IMR-90 (cell line): ENCODE data around the gene SH3RF1. TPM values are rescaled to one million over a fixed set of nuclear protein-coding genes. Genes with fewer than 3 reads are reported as not detected.

Source experiments
- ATAC-seq: fragments of 200-7000 bp; cut with Tn5 transposase; 2 replicates; pipeline ENCODE4 v1.9.1; 2020; ENCODE audit warnings: low read depth, mild to moderate bottlenecking, moderate library complexity
- BruUV-seq: library from RNA; stranded (reverse); fragments of 400-500 nt; replicated peaks from 2 replicates; lab custom pipeline; 2021; lab: Mats Ljungman, UMichigan
- CTCF ChIA-PET: fragments of 300-600 bp; formaldehyde crosslinking; extraction: SDS; loops from one replicate; lab custom pipeline; 2021; ENCODE audit warnings: antibody characterized with exemption; lab: Yijun Ruan, JAX
- POLR2A ChIA-PET: fragments of 300-600 bp; sonication (Branson Sonifier 250); formaldehyde crosslinking; loops from one replicate; lab custom pipeline; 2022; ENCODE audit warnings: antibody characterized with exemption; ENCODE audit not compliant: unreplicated experiment; lab: Charles Lee
- DNase-seq: peaks from one replicate; pipeline ENCODE4 v3.0.0; 2013
- H2AFZ ChIP-seq: replicated peaks from 2 replicates; pipeline ENCODE3; 2013; ENCODE audit warnings: low read length, mild to moderate bottlenecking; ENCODE audit not compliant: poor library complexity
- H2AK5ac ChIP-seq: 2 replicates; pipeline ENCODE4 v1.6.1; 2013; ENCODE audit warnings: low read depth, low read length, inconsistent platforms
- H2AK9ac ChIP-seq: replicated peaks from 2 replicates; pipeline ENCODE3; 2013; ENCODE audit warnings: mild to moderate bottlenecking, low read depth, low read length, moderate library complexity; ENCODE audit not compliant: poor library complexity
- H2BK120ac ChIP-seq: 2 replicates; pipeline ENCODE4 v1.6.1; 2013; ENCODE audit warnings: low read depth, low read length, inconsistent platforms
- H2BK15ac ChIP-seq: 3 replicates; pipeline ENCODE4 v1.6.1; 2013; ENCODE audit warnings: low read depth, low read length, inconsistent platforms
- H2BK20ac ChIP-seq: 2 replicates; pipeline ENCODE4 v1.6.1; 2013; ENCODE audit warnings: low read depth, mild to moderate bottlenecking, inconsistent platforms, low read length, moderate library complexity
- H2BK5ac ChIP-seq: 2 replicates; pipeline ENCODE4 v1.6.1; 2013; ENCODE audit warnings: mild to moderate bottlenecking, low read depth, low read length, inconsistent platforms; ENCODE audit not compliant: poor library complexity, severe bottlenecking
- H3K14ac ChIP-seq: replicated peaks from 2 replicates; pipeline ENCODE4 v1.6.1; 2013; ENCODE audit warnings: low read depth, low read length, inconsistent platforms
- H3K18ac ChIP-seq: 2 replicates; pipeline ENCODE4 v1.6.1; 2013; ENCODE audit warnings: low read depth, low read length, control low read depth
- H3K23ac ChIP-seq: 2 replicates; pipeline ENCODE4 v1.6.1; 2013; ENCODE audit warnings: low read depth, low read length, inconsistent platforms
- H3K27ac ChIP-seq: 2 replicates; pipeline ENCODE4 v1.5.1; 2013; ENCODE audit warnings: mild to moderate bottlenecking, control low read depth, low read length; ENCODE audit not compliant: insufficient read depth
- H3K27me3 ChIP-seq: 2 replicates; pipeline ENCODE4 v1.6.1; 2013; ENCODE audit warnings: low read length; ENCODE audit not compliant: control insufficient read depth, insufficient read depth
- H3K36me3 ChIP-seq: 2 replicates; pipeline ENCODE4 v1.6.1; 2013; ENCODE audit warnings: low read length, mixed read lengths; ENCODE audit not compliant: control insufficient read depth, insufficient read depth
- H3K4ac ChIP-seq: 2 replicates; pipeline ENCODE4 v1.6.1; 2013; ENCODE audit warnings: low read depth, low read length, inconsistent platforms
- H3K4me1 ChIP-seq: 2 replicates; pipeline ENCODE4 v1.6.1; 2013; ENCODE audit warnings: low read length, mixed read lengths; ENCODE audit not compliant: control insufficient read depth, insufficient read depth
- H3K4me2 ChIP-seq: 2 replicates; pipeline ENCODE4 v1.6.1; 2013; ENCODE audit warnings: low read depth, mild to moderate bottlenecking, control low read depth, low read length, moderate library complexity
- H3K4me3 ChIP-seq: 2 replicates; pipeline ENCODE4 v1.5.1; 2013; ENCODE audit warnings: low read depth, mild to moderate bottlenecking, control low read depth, low read length, moderate library complexity; ENCODE audit not compliant: insufficient read depth
- H3K56ac ChIP-seq: 2 replicates; pipeline ENCODE4 v1.6.1; 2013; ENCODE audit warnings: low read length, inconsistent platforms; ENCODE audit not compliant: insufficient read depth; ENCODE audit errors: extremely low read depth
- H3K79me1 ChIP-seq, 2 experiments: 2 replicates each; pipeline ENCODE4 v1.6.1; 2013; ENCODE audit warnings: low read length in 2 of 2, inconsistent platforms in 1 of 2, low read depth in 1 of 2
- H3K9ac ChIP-seq: 2 replicates; pipeline ENCODE4 v1.6.1; 2013; ENCODE audit warnings: low read depth, low read length, control low read depth
- H3K9me1 ChIP-seq: 2 replicates; pipeline ENCODE4 v1.6.1; 2013; ENCODE audit warnings: low read length, inconsistent platforms; ENCODE audit not compliant: insufficient read depth
- H3K9me3 ChIP-seq: 2 replicates; pipeline ENCODE4 v1.6.1; 2013; ENCODE audit warnings: low read length; ENCODE audit not compliant: control insufficient read depth, insufficient read depth
- H4K20me1 ChIP-seq: 2 replicates; pipeline ENCODE4 v1.6.1; 2013; ENCODE audit warnings: low read length, inconsistent platforms; ENCODE audit not compliant: insufficient read depth
- H4K5ac ChIP-seq: 2 replicates; pipeline ENCODE4 v1.6.1; 2013; ENCODE audit warnings: mild to moderate bottlenecking, low read depth, low read length, control low read depth
- H4K8ac ChIP-seq, 2 experiments: 2 replicates each; pipeline ENCODE4 v1.6.1; 2013; ENCODE audit warnings: low read depth in 2 of 2, low read length in 2 of 2, control low read depth in 1 of 2, inconsistent platforms in 1 of 2
- H4K91ac ChIP-seq: 2 replicates; pipeline ENCODE4 v1.6.1; 2013; ENCODE audit warnings: low read depth, low read length, inconsistent platforms; ENCODE audit not compliant: insufficient read depth
- CEBPB ChIP-seq: IDR thresholded peaks from 2 replicates; pipeline ENCODE4 v1.6.1; 2012; ENCODE audit warnings: low read depth, low read length, improper control_type of control experiment
- MAFK ChIP-seq: IDR thresholded peaks from 2 replicates; pipeline ENCODE4 v1.6.1; 2012; ENCODE audit warnings: low read depth, low read length, improper control_type of control experiment
- MAZ ChIP-seq: IDR thresholded peaks from 2 replicates; pipeline ENCODE4 v1.6.1; 2012; ENCODE audit warnings: low read depth, mild to moderate bottlenecking, low read length, improper control_type of control experiment, moderate library complexity, borderline replicate concordance
- WGBS, 2 experiments: methylation state at CpG; one replicate each; pipeline versions ENCODE4 v1.1.5 to v1.1.7; 2013; ENCODE audit warnings: missing lambda C conversion rate in 2 of 2; ENCODE audit not compliant: insufficient read length in 1 of 2; ENCODE audit errors: extremely low coverage in 2 of 2; 5-methylcytosine and 5-hydroxymethylcytosine counted together
- dilution Hi-C: fragments of 300-500 bp; cut with HindIII; formaldehyde crosslinking; loops from one replicate; pipeline ENCODE4 v1.14.3; 2018; ENCODE audit warnings: low sequenced_read_pairs; ENCODE audit not compliant: unreplicated experiment
- in situ Hi-C: fragments of 300-500 bp; cut with MboI; formaldehyde crosslinking; loops from 3 replicates; pipeline ENCODE4 v1.14.3; 2019; ENCODE audit warnings: low sequenced_read_pairs, inconsistent platforms, mixed read lengths
- intact Hi-C: fragments of 100-400 bp; cut with micrococcal nuclease; formaldehyde crosslinking; loops from 2 replicates; pipeline ENCODE4 v1.10.0; 2022
- polyA plus RNA-seq, 3 experiments: library from polyadenylated mRNA; depleted of rRNA; stranded (reverse); fragments of >200 nt; gene quantifications; 2 replicates each; pipeline ENCODE4 v1.2.3, GENCODE V29; 2012; ENCODE audit warnings: low replicate concordance in 1 of 3
- total RNA-seq: library from RNA; depleted of rRNA; stranded (reverse); fragments of >200 nt; gene quantifications from 2 replicates; pipeline ENCODE4 v1.2.3, GENCODE V29; 2012

Gene SH3RF1
- total and polyA plus RNA-seq, 2 of the 4 experiments (the other 2 are of a cell fraction): 22.0 to 29.8 TPM

DNA sequence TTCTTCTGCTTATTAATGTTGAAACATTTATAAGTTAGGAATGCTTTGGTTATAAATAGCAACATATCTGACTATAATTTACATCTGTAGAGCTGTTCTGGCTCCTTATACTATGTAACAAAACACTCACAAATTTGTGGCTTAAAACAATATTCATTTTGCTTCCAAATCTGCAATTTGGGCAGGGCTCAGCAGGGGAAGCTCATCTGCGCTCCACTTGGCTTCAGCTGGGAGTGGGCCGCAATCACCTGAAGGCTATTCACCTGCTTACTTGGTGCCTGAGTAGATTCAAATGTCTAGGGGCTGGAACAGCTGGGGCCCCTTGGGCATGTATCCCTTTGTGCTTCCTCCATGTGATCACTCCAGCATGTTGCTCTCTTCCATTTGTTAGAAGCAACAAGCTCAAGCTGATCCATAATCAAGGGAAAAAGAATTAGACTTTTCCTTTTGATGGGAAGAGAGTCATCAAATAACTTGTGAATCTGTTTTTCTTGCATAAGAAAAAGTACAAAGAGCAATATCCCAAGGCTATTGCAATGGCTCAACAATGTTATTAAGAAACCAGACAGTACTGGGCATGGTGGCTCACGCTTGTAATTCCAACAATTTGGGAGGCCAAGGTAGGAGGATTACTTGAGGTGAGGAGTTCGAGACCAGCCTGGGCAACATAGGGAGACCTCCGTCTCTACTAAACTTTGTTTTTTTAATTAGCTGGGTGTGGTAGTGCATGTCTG lies 225.9 kb downstream of the SH3RF1 start:
- dilution Hi-C loops (no loop called here), in situ Hi-C loops (no loop called here), intact Hi-C loops (no loop called here)
- Histone ChIP-seq H2AFZ (no peak overlapping the region), H4K91ac (no peak overlapping the region), H3K79me1 (no peaks in the 10 kb centered on the region), H3K9me1 (no peaks in the 10 kb centered on the region), H2AK5ac (no peak overlapping the region), H2BK5ac (no peak overlapping the region), H3K4me1 (no peaks in the 10 kb centered on the region), H3K36me3 (no peaks in the 10 kb centered on the region), H2BK20ac (no peak overlapping the region), H3K4me2 (no peak overlapping the region), H3K9ac (no peak overlapping the region), H3K4me3 (no peak overlapping the region), H4K20me1 (no peaks in the 10 kb centered on the region), H4K8ac (no peak overlapping the region), H4K5ac (no peak overlapping the region), H3K18ac (no peak overlapping the region), H3K56ac (no peak overlapping the region), H3K27me3 (peaks cover 2% of the 10 kb centered on the region; the same call in 1 of the 2 replicates), H3K14ac (no peak overlapping the region), H3K27ac (no peak overlapping the region), H2BK120ac (no peak overlapping the region), H3K4ac (no peak overlapping the region), H2BK15ac (no peak overlapping the region), H3K23ac (no peak overlapping the region), H2AK9ac (no peak overlapping the region), H3K9me3 (no peaks in the 10 kb centered on the region)
- POLR2A ChIA-PET: no interaction called here
- ATAC-seq (no peak), DNase-seq (no peak)
- CTCF ChIA-PET: interaction anchor here (0.6 kb wide), 1 partner anchor 299 kb away, joined by 3 read pairs; no protein-coding TSS in a partner anchor
- 75% methylated on average over 2 of the region's 5 CpGs; no CpG with 5 or more reads in 1 of the 2 experiments for WGBS, 2 experiments
- TF ChIP-seq MAFK: no peak
- no peak for TF ChIP-seq MAZ
- TF ChIP-seq CEBPB: no peak
- BruUV-seq: no TSS peak
